Activated T-helper 1 cell treated with anti-CD3 and anti-CD28 coated beads, Interleukin-12 subunit alpha, Interleukin-12 subunit beta, Interleukin-2, Interleukin-4 antibody, amounts not matched to agents 30 ng/mL and 10 ng/mL and 1 ng/mL, durations not matched to agents 14 hours and 24 hours and 36 hours (primary cell): ENCODE results near the gene TRPT1. TPM values are rescaled to one million over a fixed set of nuclear protein-coding genes. Genes with fewer than 3 reads are reported as not detected.

ENCODE experiments used
- DNase-seq: peaks from one replicate; pipeline ENCODE4 v3.0.0; 2021; ENCODE audit warnings: low spot score
- H3K27ac Mint-ChIP-seq: one replicate; pipeline ENCODE4 v1.8.0; 2021; ENCODE audit warnings: mild to moderate bottlenecking, mixed read lengths
- H3K27me3 Mint-ChIP-seq: one replicate; pipeline ENCODE4 v1.8.0; 2022; ENCODE audit warnings: mild to moderate bottlenecking, moderate library complexity, mixed read lengths; ENCODE audit not compliant: insufficient read depth
- H3K36me3 Mint-ChIP-seq: one replicate; pipeline ENCODE4 v1.8.0; 2021; ENCODE audit warnings: low read depth, mixed read lengths
- H3K4me1 Mint-ChIP-seq: one replicate; pipeline ENCODE4 v1.8.0; 2021; ENCODE audit warnings: low read depth, mixed read lengths
- H3K4me3 Mint-ChIP-seq: one replicate; pipeline ENCODE4 v1.8.0; 2021; ENCODE audit warnings: mild to moderate bottlenecking, moderate library complexity, mixed read lengths
- H3K9me3 Mint-ChIP-seq: one replicate; pipeline ENCODE4 v1.8.0; 2021; ENCODE audit warnings: mixed read lengths
- intact Hi-C: fragments of 100-400 bp; cut with micrococcal nuclease; formaldehyde crosslinking; loops from one replicate; pipeline ENCODE4 v1.15.1; 2024
- total RNA-seq: library from RNA; stranded (reverse); gene quantifications from 2 replicates; pipeline ENCODE4 v1.2.3, GENCODE V29; 2022

TRPT1 gene
- total RNA-seq, 1 donor from 2014 or later: 35.5 TPM

DNA sequence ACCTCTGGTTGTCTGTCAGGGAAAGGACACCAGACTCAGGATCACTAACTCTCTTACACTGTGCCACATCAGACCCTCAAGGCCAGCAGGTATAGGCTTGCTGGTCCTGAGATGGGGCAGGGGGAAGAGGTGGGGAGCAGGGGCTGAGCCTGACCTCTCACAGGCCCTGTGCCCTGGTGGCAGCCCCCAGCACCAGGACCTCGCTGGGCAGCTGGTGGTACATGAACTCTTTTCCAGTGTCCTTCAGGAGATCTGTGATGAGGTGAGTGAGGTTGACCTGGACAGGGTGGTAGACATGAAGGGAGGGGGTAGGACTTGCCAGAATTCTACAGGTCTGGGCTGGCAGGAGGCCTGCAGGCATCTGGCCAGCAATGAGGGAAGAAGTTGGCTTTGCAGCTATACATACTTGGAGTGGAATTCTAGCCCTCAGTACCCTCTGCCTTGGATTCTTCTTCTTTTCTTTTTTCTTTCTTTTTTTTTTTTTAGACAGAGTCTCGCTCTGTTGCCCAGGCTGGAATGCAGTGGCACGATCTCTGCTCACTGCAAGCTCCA is 1.5 kb upstream of the TRPT1 start:
- Mint-ChIP-seq H3K27ac (peak overlapping the region; percentile 80), H3K4me1 (peaks cover 27% of the 10 kb centered on the region), H3K9me3 (no peaks in the 10 kb centered on the region), H3K4me3 (peak overlapping the region; percentile 87), H3K36me3 (peaks cover 6% of the 10 kb centered on the region), H3K27me3 (no peaks in the 10 kb centered on the region)
- intact Hi-C loops: no loop called here
- DNase-seq: no peak

DNA sequence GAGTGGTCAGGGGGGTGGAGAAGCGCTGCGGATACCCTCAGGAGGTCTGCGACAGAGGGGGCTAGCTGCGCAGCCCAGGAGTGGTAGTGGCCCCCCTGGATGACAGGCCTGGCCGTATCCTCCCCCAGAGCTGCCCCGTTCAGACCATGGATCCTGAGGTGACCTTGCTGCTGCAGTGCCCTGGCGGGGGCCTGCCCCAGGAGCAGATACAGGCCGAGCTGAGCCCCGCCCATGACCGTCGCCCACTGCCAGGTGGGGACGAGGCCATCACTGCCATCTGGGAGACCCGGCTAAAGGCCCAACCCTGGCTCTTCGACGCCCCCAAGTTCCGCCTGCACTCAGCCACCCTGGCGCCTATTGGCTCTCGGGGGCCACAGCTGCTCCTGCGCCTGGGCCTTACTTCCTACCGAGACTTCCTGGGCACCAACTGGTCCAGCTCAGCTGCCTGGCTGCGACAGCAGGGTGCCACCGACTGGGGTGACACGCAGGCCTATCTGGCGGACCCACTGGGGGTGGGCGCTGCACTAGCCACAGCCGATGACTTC is 593 bp upstream of the TRPT1 start:
- Mint-ChIP-seq H3K36me3 (peaks cover 6% of the 10 kb centered on the region), H3K9me3 (no peaks in the 10 kb centered on the region), H3K27me3 (no peaks in the 10 kb centered on the region), H3K4me1 (peaks cover 27% of the 10 kb centered on the region), H3K4me3 (peak overlapping the region; percentile 87), H3K27ac (peak overlapping the region; percentile 80)
- peak; percentile 57 for DNase-seq
- intact Hi-C loops: loop anchor here (1.0 kb wide), 5 partner anchors 8 to 58 kb away; partner anchors contain the start of genes BAD, FKBP2, PLCB3 and VEGFB

DNA sequence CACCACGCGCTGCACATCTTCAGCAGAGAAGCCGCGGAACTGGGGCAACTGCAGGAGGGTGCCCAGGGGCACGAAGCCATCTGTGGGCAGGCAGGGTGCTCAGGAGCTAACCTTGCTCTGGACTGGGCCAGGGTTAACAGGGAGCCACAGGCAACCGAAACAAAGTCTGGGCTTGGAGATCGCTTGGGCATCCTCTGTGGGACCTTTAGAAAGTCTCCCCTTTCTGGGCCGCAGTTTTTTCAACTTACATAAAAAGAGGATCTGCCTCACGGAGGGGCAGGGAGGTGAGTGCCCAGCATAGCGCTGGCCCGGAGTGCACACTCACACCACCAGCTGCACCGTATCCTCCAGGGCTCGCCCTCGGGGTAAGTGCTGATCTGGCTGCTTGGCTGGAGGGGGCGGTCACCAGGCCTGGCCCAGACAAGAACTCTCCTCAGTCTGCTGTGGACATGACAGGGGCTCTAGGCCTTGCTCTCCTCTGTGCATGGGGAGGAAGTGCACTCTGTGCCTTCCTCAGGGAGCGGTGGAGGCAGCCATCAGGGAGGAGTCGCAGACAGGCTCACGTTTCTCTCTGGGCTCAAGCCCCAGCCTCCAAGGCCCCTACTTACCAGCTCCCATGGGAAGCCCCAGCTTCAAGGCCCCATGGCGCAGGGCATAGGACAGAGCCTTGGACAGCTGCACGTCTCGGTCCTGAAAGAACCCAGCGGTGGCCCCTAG is 937 bp downstream of the TRPT1 start:
- peaks cover 11% of the 10 kb centered on the region for H3K36me3 Mint-ChIP-seq
- peak overlapping the region; percentile 72 for H3K27ac Mint-ChIP-seq
- no peaks in the 10 kb centered on the region for H3K9me3 Mint-ChIP-seq
- peak overlapping the region; percentile 87 for H3K4me3 Mint-ChIP-seq
- intact Hi-C loops: no loop called here
- no peaks in the 10 kb centered on the region for H3K27me3 Mint-ChIP-seq
- peaks cover 26% of the 10 kb centered on the region for H3K4me1 Mint-ChIP-seq
- no peak for DNase-seq

DNA sequence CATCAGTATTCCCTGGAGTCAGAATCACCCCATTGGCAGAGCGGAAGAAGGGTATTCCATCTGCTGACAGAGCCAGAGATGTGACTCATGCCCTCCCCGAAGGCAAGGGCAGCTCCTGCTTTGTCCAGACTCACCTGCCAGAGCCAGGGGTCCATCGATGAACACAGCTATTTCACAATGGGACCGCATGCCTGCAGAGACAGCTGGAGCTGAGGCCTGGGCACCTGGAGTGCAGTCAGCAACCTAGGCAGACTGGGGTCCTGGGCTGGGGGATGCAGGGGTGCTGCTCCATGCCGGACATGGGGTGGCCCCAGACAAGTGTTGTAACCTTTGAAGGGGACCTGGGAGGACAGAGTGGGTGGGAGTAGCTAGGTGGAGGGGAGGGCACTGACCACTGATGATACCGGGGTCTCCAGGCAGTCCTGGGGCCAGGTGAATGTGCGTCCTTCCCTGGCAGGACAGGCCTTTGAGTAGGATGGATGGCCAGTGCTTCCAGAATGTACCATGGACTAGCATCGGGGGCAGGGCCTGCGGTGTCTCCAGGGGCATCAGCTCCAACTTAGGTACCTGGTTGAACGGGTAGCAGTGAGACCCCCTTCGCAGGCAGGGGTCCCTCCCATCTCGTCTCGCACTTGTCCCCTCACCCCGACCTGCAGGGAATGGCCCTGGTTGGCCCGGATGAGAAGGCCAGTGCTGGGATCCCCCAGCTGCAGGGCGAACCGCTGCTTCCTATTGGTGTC is 1.7 kb downstream of the TRPT1 start:
- intact Hi-C loops: no loop called here

DNA sequence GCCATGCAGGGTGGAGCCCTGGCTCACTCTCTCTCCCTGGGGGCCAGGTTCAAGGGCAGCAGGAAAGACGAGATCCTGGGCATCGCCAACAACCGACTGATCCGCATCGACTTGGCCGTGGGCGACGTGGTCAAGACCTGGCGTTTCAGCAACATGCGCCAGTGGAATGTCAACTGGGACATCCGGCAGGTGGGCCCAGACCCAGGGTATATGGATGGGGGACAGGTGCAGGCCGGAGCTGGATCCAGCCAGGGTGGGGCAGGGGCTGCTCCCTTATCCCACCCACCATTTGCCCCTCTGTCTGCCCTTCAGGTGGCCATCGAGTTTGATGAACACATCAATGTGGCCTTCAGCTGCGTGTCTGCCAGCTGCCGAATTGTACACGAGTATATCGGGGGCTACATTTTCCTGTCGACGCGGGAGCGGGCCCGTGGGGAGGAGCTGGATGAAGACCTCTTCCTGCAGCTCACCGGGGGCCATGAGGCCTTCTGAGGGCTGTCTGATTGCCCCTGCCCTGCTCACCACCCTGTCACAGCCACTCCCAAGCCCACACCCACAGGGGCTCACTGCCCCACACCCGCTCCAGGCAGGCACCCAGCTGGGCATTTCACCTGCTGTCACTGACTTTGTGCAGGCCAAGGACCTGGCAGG is 2.9 kb downstream of the TRPT1 start:
- Mint-ChIP-seq H3K27ac (no peak overlapping the region), H3K4me1 (peaks cover 15% of the 10 kb centered on the region), H3K27me3 (no peaks in the 10 kb centered on the region), H3K4me3 (no peak overlapping the region), H3K36me3 (peaks cover 17% of the 10 kb centered on the region), H3K9me3 (no peaks in the 10 kb centered on the region)
- no peak for DNase-seq
- intact Hi-C loops: no loop called here

More for the DNA sequence above, 1.7 kb downstream of the TRPT1 start:
- Mint-ChIP-seq H3K27ac (peak overlapping the region; percentile 72), H3K4me3 (peak overlapping the region; percentile 87), H3K36me3 (peaks cover 12% of the 10 kb centered on the region), H3K4me1 (peaks cover 18% of the 10 kb centered on the region), H3K9me3 (no peaks in the 10 kb centered on the region), H3K27me3 (no peaks in the 10 kb centered on the region)
- DNase-seq: no peak

DNA sequence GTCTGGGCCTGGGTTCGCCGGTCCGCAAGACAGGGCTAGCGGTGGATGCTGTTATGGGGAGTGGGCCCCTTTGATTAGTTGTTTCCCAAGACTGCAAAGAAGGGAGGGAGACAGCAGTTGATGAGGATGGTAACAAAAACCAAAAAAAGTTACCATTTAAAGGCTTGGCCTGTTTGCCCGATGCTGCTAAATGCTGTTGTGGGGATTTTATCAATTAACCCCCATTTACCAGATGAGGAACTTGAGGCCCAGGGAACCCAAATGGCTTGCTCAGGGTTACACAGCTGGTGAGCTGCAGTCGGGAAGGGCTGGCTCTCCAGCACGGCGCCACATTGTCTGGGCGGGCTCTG is 3.4 kb downstream of the TRPT1 start:
- Mint-ChIP-seq H3K4me3 (no peak overlapping the region), H3K36me3 (peaks cover 17% of the 10 kb centered on the region), H3K27ac (no peak overlapping the region), H3K27me3 (no peaks in the 10 kb centered on the region), H3K4me1 (peaks cover 14% of the 10 kb centered on the region), H3K9me3 (no peaks in the 10 kb centered on the region)
- DNase-seq: no peak
- intact Hi-C loops: no loop called here

DNA sequence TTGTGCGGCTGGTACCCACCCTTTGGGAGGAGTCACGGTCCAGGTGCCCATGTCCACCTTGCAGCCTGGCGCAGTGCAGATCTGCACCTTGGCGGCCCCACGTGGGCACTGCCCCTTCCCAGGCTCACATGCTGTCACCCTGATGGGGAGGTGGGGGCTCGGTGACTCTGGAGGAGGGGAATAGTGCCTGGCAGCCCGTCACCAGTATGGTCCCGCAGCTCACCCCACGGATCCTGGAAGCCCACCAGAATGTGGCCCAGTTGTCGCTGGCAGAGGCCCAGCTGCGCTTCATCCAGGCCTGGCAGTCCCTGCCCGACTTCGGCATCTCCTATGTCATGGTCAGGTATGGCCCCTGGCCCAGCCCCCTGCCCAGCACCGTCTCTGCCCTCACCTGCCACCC is 5.2 kb downstream of the TRPT1 start:
- no peaks in the 10 kb centered on the region for H3K27me3 Mint-ChIP-seq
- no peaks in the 10 kb centered on the region for H3K9me3 Mint-ChIP-seq
- H3K4me1 Mint-ChIP-seq: peaks cover 6% of the 10 kb centered on the region
- no peak overlapping the region for H3K4me3 Mint-ChIP-seq
- peaks cover 20% of the 10 kb centered on the region for H3K36me3 Mint-ChIP-seq
- no peak overlapping the region for H3K27ac Mint-ChIP-seq
- no peak for DNase-seq
- intact Hi-C loops: no loop called here

DNA sequence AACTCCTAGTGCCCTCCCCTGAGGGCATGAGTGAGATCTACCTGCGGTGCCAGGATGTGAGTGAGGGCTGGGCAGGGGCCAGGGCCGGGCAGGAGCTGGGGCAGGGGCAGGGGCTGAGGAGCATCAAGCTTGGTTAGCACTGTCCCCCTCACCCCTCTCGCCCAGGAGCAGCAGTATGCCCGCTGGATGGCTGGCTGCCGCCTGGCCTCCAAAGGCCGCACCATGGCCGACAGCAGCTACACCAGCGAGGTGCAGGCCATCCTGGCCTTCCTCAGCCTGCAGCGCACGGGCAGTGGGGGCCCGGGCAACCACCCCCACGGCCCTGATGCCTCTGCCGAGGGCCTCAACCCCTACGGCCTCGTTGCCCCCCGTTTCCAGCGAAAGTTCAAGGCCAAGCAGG is 5.7 kb downstream of the TRPT1 start:
- intact Hi-C loops: no loop called here
- Mint-ChIP-seq H3K4me1 (peaks cover 8% of the 10 kb centered on the region), H3K36me3 (peaks cover 20% of the 10 kb centered on the region), H3K4me3 (no peak overlapping the region), H3K27me3 (no peaks in the 10 kb centered on the region), H3K27ac (no peak overlapping the region), H3K9me3 (no peaks in the 10 kb centered on the region)
- no peak for DNase-seq

DNA sequence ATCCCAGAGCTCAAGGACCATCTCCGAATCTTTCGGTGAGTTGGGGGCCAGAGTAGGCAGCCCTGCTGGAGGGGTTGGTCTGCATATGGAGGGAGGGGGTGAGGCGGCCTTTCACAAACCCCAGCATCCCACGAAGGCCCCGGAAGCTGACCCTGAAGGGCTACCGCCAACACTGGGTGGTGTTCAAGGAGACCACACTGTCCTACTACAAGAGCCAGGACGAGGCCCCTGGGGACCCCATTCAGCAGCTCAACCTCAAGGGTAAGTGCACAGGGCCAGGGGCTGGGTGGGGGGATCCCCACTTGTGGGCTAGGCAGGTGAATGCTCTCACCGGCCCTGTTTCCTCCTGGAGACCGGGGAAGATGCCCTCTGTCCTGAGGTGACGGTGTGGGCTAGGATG is 6.2 kb downstream of the TRPT1 start:
- Mint-ChIP-seq H3K36me3 (peaks cover 25% of the 10 kb centered on the region), H3K27me3 (no peaks in the 10 kb centered on the region)
- intact Hi-C loops: no loop called here

DNA sequence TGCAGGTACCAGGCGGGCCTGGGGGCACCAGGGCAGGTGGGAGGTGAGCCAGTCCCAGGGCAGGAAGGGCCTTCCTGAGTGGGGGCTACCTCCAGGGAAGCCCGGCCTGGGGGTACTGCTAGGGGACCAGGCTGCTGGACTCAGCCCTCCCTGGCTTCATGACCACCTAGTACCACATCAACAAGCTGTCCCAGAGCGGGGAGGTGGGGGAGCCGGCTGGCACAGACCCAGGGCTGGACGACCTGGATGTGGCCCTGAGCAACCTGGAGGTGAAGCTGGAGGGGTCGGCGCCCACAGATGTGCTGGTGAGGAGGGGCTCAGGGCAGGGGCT is 6.7 kb downstream of the TRPT1 start:
- Mint-ChIP-seq H3K4me3 (no peak overlapping the region), H3K4me1 (peaks cover 7% of the 10 kb centered on the region), H3K9me3 (no peaks in the 10 kb centered on the region), H3K27ac (no peak overlapping the region), H3K27me3 (no peaks in the 10 kb centered on the region), H3K36me3 (peaks cover 26% of the 10 kb centered on the region)
- DNase-seq: no peak
- intact Hi-C loops: no loop called here

More for the DNA sequence above, 6.2 kb downstream of the TRPT1 start:
- no peak for DNase-seq
- Mint-ChIP-seq H3K4me1 (peaks cover 8% of the 10 kb centered on the region), H3K9me3 (no peaks in the 10 kb centered on the region), H3K27ac (no peak overlapping the region), H3K4me3 (no peak overlapping the region)

DNA sequence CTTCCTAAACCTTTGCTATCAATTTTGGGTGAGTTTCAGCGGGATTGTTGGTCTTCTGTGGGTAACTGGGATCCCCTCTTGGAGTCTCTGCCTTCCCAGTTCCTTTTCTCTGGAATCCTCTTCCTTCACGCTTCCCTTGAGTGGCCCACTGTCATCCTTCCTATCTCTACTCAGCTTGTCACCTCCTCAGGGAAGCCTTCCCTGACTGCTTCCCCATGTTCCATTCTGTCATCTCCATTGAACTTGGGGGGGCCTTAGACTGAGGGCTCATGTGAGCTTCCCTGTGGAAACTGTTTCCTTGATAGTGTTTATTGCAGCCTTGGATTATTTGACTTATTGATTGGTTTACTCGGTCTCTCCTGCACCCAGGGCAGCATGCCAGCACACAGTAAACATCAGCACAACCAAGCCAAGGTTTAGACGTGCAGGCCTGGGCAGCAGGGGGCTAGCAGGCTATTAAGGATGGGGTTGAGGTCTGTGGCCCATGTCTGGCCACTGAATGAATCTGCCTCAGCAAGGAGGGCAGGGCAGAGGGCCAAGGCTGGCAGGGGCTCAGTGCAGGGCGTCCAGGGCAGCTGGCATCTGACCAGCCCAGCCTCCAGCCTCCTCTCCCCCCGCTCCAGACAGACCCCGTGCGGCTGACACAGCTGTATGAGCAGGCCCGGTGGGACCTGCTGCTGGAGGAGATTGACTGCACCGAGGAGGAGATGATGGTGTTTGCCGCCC is 7.2 kb downstream of the TRPT1 start:
- H3K27ac Mint-ChIP-seq: peak overlapping the region; percentile 50
- peaks cover 28% of the 10 kb centered on the region for H3K36me3 Mint-ChIP-seq

DNA sequence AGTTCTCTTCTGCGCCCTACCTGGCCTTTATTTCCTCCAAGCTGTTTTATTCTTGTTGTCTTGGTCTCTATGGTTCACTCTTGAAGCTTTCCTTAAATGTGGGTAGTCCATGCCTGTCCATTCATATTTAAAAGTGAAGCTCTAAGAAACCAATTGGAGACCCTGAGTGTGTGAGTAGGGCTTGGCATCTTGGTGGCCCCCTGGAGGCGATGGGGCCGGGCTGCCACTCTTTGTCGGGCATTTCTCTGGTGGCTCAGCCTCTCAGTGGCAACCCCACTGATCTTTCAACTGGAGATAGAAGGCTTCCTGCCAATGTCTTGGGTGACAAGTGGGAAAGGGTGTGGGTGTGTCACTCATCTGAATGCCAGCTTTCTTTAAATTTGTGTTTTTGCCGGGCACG is 9.1 kb downstream of the TRPT1 start:
- H3K27ac Mint-ChIP-seq: peak overlapping the region; percentile 23
- peaks cover 34% of the 10 kb centered on the region for H3K36me3 Mint-ChIP-seq

More for the DNA sequence above, 7.2 kb downstream of the TRPT1 start:
- Mint-ChIP-seq H3K27me3 (no peaks in the 10 kb centered on the region), H3K4me3 (no peak overlapping the region), H3K9me3 (no peaks in the 10 kb centered on the region), H3K4me1 (peaks cover 10% of the 10 kb centered on the region)
- intact Hi-C loops: no loop called here
- no peak for DNase-seq

More for the DNA sequence above, 9.1 kb downstream of the TRPT1 start:
- Mint-ChIP-seq H3K27me3 (no peaks in the 10 kb centered on the region), H3K4me3 (no peak overlapping the region), H3K9me3 (no peaks in the 10 kb centered on the region), H3K4me1 (peaks cover 13% of the 10 kb centered on the region)
- intact Hi-C loops: no loop called here
- DNase-seq: no peak
